GM18505 (cell line): ENCODE measurements around the gene GATM.

Experiments
- ATAC-seq: cut with Tn5 transposase; IDR thresholded peaks from one replicate; pipeline ENCODE4 v1.9.1; 2021; ENCODE audit not compliant: unreplicated experiment
- POLR2A ChIP-seq: IDR thresholded peaks from 4 replicates; pipeline ENCODE4 v1.6.1; 2011; ENCODE audit warnings: borderline replicate concordance; ENCODE audit not compliant: insufficient read depth, insufficient read length; ENCODE audit errors: extremely low read depth

Gene GATM

GRCh38 chr15:45361878-45362277 is 16.5 kb downstream of the GATM start:
- no peak for ATAC-seq
- TF ChIP-seq POLR2A, result no peak

- no peak for TF ChIP-seq POLR2A
- no peak for ATAC-seq
Observed at GRCh38 chr15:45355860-45356259, 22.5 kb downstream of the GATM start.

- no peak for ATAC-seq
- TF ChIP-seq POLR2A, result no peak
Observed at GRCh38 chr15:45354711-45355110, 23.6 kb downstream of the GATM start.

GRCh38 chr15:45351227-45351626 is 27.1 kb downstream of the GATM start:
- ATAC-seq, result no peak
- no peak for TF ChIP-seq POLR2A

- no peak for TF ChIP-seq POLR2A
- no peak for ATAC-seq
Observed at GRCh38 chr15:45349623-45350022, 28.7 kb downstream of the GATM start.

GRCh38 chr15:45347989-45348388 is 30.4 kb downstream of the GATM start:
- TF ChIP-seq POLR2A, result no peak
- ATAC-seq, result no peak

GRCh38 chr15:45347033-45347432 is 31.3 kb downstream of the GATM start:
- TF ChIP-seq POLR2A, result no peak
- ATAC-seq, result no peak

- no peak for TF ChIP-seq POLR2A
- ATAC-seq, result no peak
Observed at GRCh38 chr15:45346381-45346780, 32.0 kb downstream of the GATM start.

GRCh38 chr15:45343258-45343860 is 35.0 kb downstream of the GATM start:
- ATAC-seq, result no peak
- TF ChIP-seq POLR2A, result no peak

- no peak for ATAC-seq
- no peak for TF ChIP-seq POLR2A
Observed at GRCh38 chr15:45341790-45342189, 36.6 kb downstream of the GATM start.

GRCh38 chr15:45340429-45340828 is 37.9 kb downstream of the GATM start:
- no peak for ATAC-seq
- TF ChIP-seq POLR2A, result no peak

GRCh38 chr15:45338417-45338816 is 39.9 kb downstream of the GATM start:
- TF ChIP-seq POLR2A, result no peak
- ATAC-seq, result no peak

GRCh38 chr15:45337224-45337623 is 41.1 kb downstream of the GATM start:
- TF ChIP-seq POLR2A, result no peak

GRCh38 chr15:45333550-45333949 is 44.8 kb downstream of the GATM start:
- no peak for ATAC-seq
- TF ChIP-seq POLR2A, result no peak

More at GRCh38 chr15:45337224-45337623, 41.1 kb downstream of the GATM start:
- no peak for ATAC-seq

- ATAC-seq, result no peak
- TF ChIP-seq POLR2A, result no peak
Observed at GRCh38 chr15:45332694-45333093, 45.6 kb downstream of the GATM start.

- ATAC-seq, result no peak
- no peak for TF ChIP-seq POLR2A
Observed at GRCh38 chr15:45331972-45332371, 46.4 kb downstream of the GATM start.

- ATAC-seq, result no peak
- no peak for TF ChIP-seq POLR2A
Observed at GRCh38 chr15:45328663-45329062, 49.7 kb downstream of the GATM start.
